A549 (cell line): ENCODE results near the gene KLHL3. TPM values are rescaled to one million over a fixed set of nuclear protein-coding genes. Genes with fewer than 3 reads are reported as not detected.

Source experiments
- ATAC-seq, 2 experiments: fragments of 200-7000 bp in 1 of 2; fragments of >200 bp in 1 of 2; cut with Nextera tagmentation in 1 of 2; cut with Tn5 transposase in 1 of 2; 3 replicates each; pipeline versions ENCODE4 v1.8.0 to v1.9.1; 2018 to 2020; ENCODE audit warnings: mild to moderate bottlenecking in 1 of 2, moderate library complexity in 1 of 2
- CTCF ChIA-PET: fragments of 300-600 bp; sonication (Branson Sonifier 250); formaldehyde crosslinking; extraction: SDS; loops from one replicate; lab custom pipeline; 2021; ENCODE audit warnings: antibody characterized with exemption, inconsistent platforms; lab: Yijun Ruan, JAX
- POLR2A ChIA-PET: fragments of 350-600 bp; formaldehyde crosslinking; extraction: SDS; loops from one replicate; lab custom pipeline; 2021; ENCODE audit warnings: antibody characterized with exemption, inconsistent platforms; lab: Yijun Ruan, JAX
- DNase-seq, 2 experiments: peaks; one replicate each; pipeline versions ENCODE4 v3.0.0 to v3.0.0-alpha.2; 2011 to 2016; ENCODE audit warnings: low read depth in 1 of 2, low spot score in 1 of 2
- FAIRE-seq: peaks from 2 replicates; lab custom pipeline; 2011; peaks lifted over from hg19 to GRCh38; lab: Jason Lieb, UNC
- H3K27ac ChIP-seq, 2 experiments: fragments of >200 bp; sonication (Bioruptor Twin); formaldehyde crosslinking; 3 replicates each; pipeline ENCODE4 v1.5.1; 2016 to 2017
- H3K4me1 ChIP-seq: fragments of >200 bp; sonication (Bioruptor Twin); formaldehyde crosslinking; 3 replicates; pipeline ENCODE4 v1.6.1; 2016
- H3K4me2 ChIP-seq: fragments of >200 bp; sonication (Bioruptor Twin); formaldehyde crosslinking; 3 replicates; pipeline ENCODE4 v1.6.1; 2016
- H3K4me3 ChIP-seq: fragments of >200 bp; sonication (Bioruptor Twin); formaldehyde crosslinking; 3 replicates; pipeline ENCODE4 v1.5.1; 2016
- H3K9me3 ChIP-seq: fragments of >200 bp; sonication (Bioruptor Twin); formaldehyde crosslinking; 3 replicates; pipeline ENCODE4 v1.6.1; 2016
- BHLHE40 ChIP-seq: IDR thresholded peaks from 2 replicates; pipeline ENCODE4 v1.6.1; 2012; ENCODE audit warnings: low read depth, low read length, inconsistent platforms
- CEBPB ChIP-seq, 2 experiments: fragments of >200 bp in 1 of 2; sonication (Bioruptor Twin) in 1 of 2; formaldehyde crosslinking in 1 of 2; IDR thresholded peaks; 2 replicates each; pipeline ENCODE4 v1.6.1; 2012 to 2016
- CHD2 ChIP-seq: fragments of 150-350 bp; IDR thresholded peaks from 2 replicates; pipeline ENCODE4 v1.6.1; 2014; ENCODE audit warnings: low read length; ENCODE audit not compliant: partially characterized antibody
- E2F6 ChIP-seq: IDR thresholded peaks from 2 replicates; pipeline ENCODE4 v1.6.1; 2012; ENCODE audit warnings: low read depth, borderline replicate concordance
- EHF ChIP-seq: fragments of 250-450 bp; sonication (Bioruptor Pico); IDR thresholded peaks from 2 replicates; pipeline ENCODE4 v1.5.0; 2020; ENCODE audit warnings: mild to moderate bottlenecking
- EHMT2 ChIP-seq: fragments of 200-600 bp; sonication (generic); IDR thresholded peaks from 2 replicates; pipeline ENCODE4 v1.6.1; 2016; ENCODE audit warnings: antibody characterized with exemption, low read depth, mild to moderate bottlenecking, moderate library complexity
- EP300 ChIP-seq, 2 experiments: fragments of >200 bp; sonication (Bioruptor Twin); formaldehyde crosslinking; IDR thresholded peaks; 2 replicates in 1 of 2; 3 replicates in 1 of 2; pipeline ENCODE4 v1.6.1; 2016 to 2017
- FOSB ChIP-seq: fragments of 250-450 bp; sonication (Bioruptor Pico); IDR thresholded peaks from 2 replicates; pipeline ENCODE4 v1.5.0; 2020; ENCODE audit warnings: mild to moderate bottlenecking, moderate library complexity
- FOXS1 ChIP-seq: fragments of 250-450 bp; sonication (Bioruptor Pico); IDR thresholded peaks from 2 replicates; pipeline ENCODE4 v1.5.0; 2020; ENCODE audit warnings: mild to moderate bottlenecking, moderate library complexity
- HES2 ChIP-seq: fragments of >200 bp; sonication (Bioruptor Twin); formaldehyde crosslinking; IDR thresholded peaks from 2 replicates; pipeline ENCODE4 v1.6.1; 2016
- HOXA7 ChIP-seq: fragments of 250-450 bp; sonication (Bioruptor Pico); IDR thresholded peaks from 2 replicates; pipeline ENCODE4 v1.5.0; 2020; ENCODE audit warnings: mild to moderate bottlenecking, moderate library complexity
- JUN ChIP-seq, 2 experiments: fragments of >200 bp; sonication (Bioruptor Twin); formaldehyde crosslinking; IDR thresholded peaks; 2 replicates in 1 of 2; 3 replicates in 1 of 2; pipeline ENCODE4 v1.6.1; 2016 to 2017
- JUNB ChIP-seq: fragments of >200 bp; sonication (Bioruptor Twin); formaldehyde crosslinking; IDR thresholded peaks from 2 replicates; pipeline ENCODE4 v1.6.1; 2016
- KDM1A ChIP-seq: fragments of 200-600 bp; sonication (generic); IDR thresholded peaks from 2 replicates; pipeline ENCODE4 v1.6.1; 2016; ENCODE audit warnings: low read depth, mild to moderate bottlenecking
- MAX ChIP-seq: IDR thresholded peaks from 2 replicates; pipeline ENCODE4 v1.6.1; 2012
- MYC ChIP-seq: IDR thresholded peaks from 2 replicates; pipeline ENCODE4 v1.6.1; 2012; ENCODE audit warnings: mild to moderate bottlenecking, inconsistent platforms, low read length, improper control_type of control experiment, borderline replicate concordance
- NFE2L2 ChIP-seq: fragments of 150-350 bp; conservative IDR thresholded peaks from 2 replicates; pipeline ENCODE4 v1.6.1; 2014; ENCODE audit warnings: low read length
- PBX3 ChIP-seq: IDR thresholded peaks from 2 replicates; pipeline ENCODE4 v1.6.1; 2012
- POLR2AphosphoS2 ChIP-seq: conservative IDR thresholded peaks from 2 replicates; pipeline ENCODE4 v1.6.1; 2012; ENCODE audit warnings: low read length, improper control_type of control experiment, inconsistent platforms
- RAD21 ChIP-seq, 2 experiments: fragments of >200 bp in 1 of 2; sonication (Bioruptor Twin) in 1 of 2; formaldehyde crosslinking in 1 of 2; IDR thresholded peaks in 1 of 2; conservative IDR thresholded peaks in 1 of 2; 2 replicates in 1 of 2; 3 replicates in 1 of 2; pipeline ENCODE4 v1.6.1; 2012 to 2018; ENCODE audit warnings: inconsistent platforms in 1 of 2
- REST ChIP-seq: fragments of 200-600 bp; sonication (generic); IDR thresholded peaks from 2 replicates; pipeline ENCODE4 v1.6.1; 2016; ENCODE audit warnings: antibody characterized with exemption, mild to moderate bottlenecking, moderate library complexity
- RNF2 ChIP-seq: fragments of 200-600 bp; sonication (generic); IDR thresholded peaks from 2 replicates; pipeline ENCODE4 v1.6.1; 2016; ENCODE audit warnings: low read depth, mild to moderate bottlenecking, antibody characterized with exemption, moderate library complexity, borderline replicate concordance
- TP53 ChIP-seq: fragments of 250-450 bp; sonication (Bioruptor Pico); IDR thresholded peaks from 2 replicates; pipeline ENCODE4 v1.5.0; 2021; ENCODE audit warnings: mild to moderate bottlenecking, moderate library complexity
- USF2 ChIP-seq: fragments of 450-650 bp; IDR thresholded peaks from 2 replicates; pipeline ENCODE4 v1.6.1; 2014; ENCODE audit warnings: antibody characterized with exemption
- ZC3H11A ChIP-seq: fragments of 450-650 bp; IDR thresholded peaks from 2 replicates; pipeline ENCODE4 v1.6.1; 2014; ENCODE audit warnings: antibody characterized with exemption, mild to moderate bottlenecking
- ZNF302 ChIP-seq: fragments of 250-450 bp; sonication (Bioruptor Pico); IDR thresholded peaks from 2 replicates; pipeline ENCODE4 v1.9.0; 2021; ENCODE audit warnings: inconsistent platforms, mild to moderate bottlenecking, moderate library complexity
- ZSCAN20 ChIP-seq: fragments of 250-450 bp; sonication (Bioruptor Pico); IDR thresholded peaks from 2 replicates; pipeline ENCODE4 v1.8.0; 2022; ENCODE audit warnings: mild to moderate bottlenecking, moderate library complexity
- WGBS: methylation state at CpG from one replicate; pipeline ENCODE4 v1.1.6; 2017; ENCODE audit errors: missing lambda C conversion rate; 5-methylcytosine and 5-hydroxymethylcytosine counted together
- polyA plus RNA-seq, 4 experiments: library from polyadenylated mRNA; depleted of rRNA in 3 of 4; stranded (reverse); fragments of >200 nt; fragmentation: RNase III in 1 of 4; extraction: RNeasy Plus Mini Kit Qiagen cat#74134 plus additional on column Dnase treatment in 1 of 4; gene quantifications; 2 replicates in 3 of 4; 3 replicates in 1 of 4; pipeline ENCODE4 v1.2.3, GENCODE V29; 2011 to 2017

Gene KLHL3
- polyA plus RNA-seq, 2 of the 4 experiments (the other 2 are of a cell fraction): 0.35 to 1.1 TPM

- Histone ChIP-seq H3K4me1 (no peaks in the 10 kb centered on the region), H3K9me3 (no peaks in the 10 kb centered on the region), H3K27ac (no peak overlapping the region), H3K4me2 (no peak overlapping the region), H3K4me3 (no peak overlapping the region)
- WGBS: 34% methylated on average over 6 of the region's 6 CpGs
- ATAC-seq (no peak), FAIRE-seq (no peak), DNase-seq (no peak)
- CTCF ChIA-PET: no interaction called here
- no peak for TF ChIP-seq EP300 (IDR thresholded peaks at IDR 0.05)
- no peak for TF ChIP-seq JUNB
- no peak for TF ChIP-seq ZNF302 (CRISPR knock-in tag)
- TF ChIP-seq NFE2L2: no peak
- TF ChIP-seq POLR2AphosphoS2: no peak
- no peak for TF ChIP-seq E2F6
- TF ChIP-seq CHD2: no peak
- TF ChIP-seq HES2: no peak
- no peak for TF ChIP-seq FOXS1
- no peak for TF ChIP-seq PBX3
- TF ChIP-seq KDM1A: no peak
- TF ChIP-seq RNF2: no peak
- TF ChIP-seq HOXA7 (CRISPR knock-in tag): no peak
- no peak for TF ChIP-seq FOSB (CRISPR knock-in tag)
- TF ChIP-seq BHLHE40: no peak
- POLR2A ChIA-PET: no interaction called here
Observed at GRCh38 chr5:137600721-137601360, 135.0 kb downstream of the KLHL3 start.

GRCh38 chr5:137599457-137599856 is 136.4 kb downstream of the KLHL3 start:
- CTCF ChIA-PET: no interaction called here
- Histone ChIP-seq H3K27ac (no peak overlapping the region), H3K4me1 (no peaks in the 10 kb centered on the region), H3K4me3 (no peak overlapping the region), H3K9me3 (no peaks in the 10 kb centered on the region), H3K4me2 (no peak overlapping the region)
- TF ChIP-seq NFE2L2: no peak
- TF ChIP-seq ZSCAN20 (CRISPR knock-in tag): no peak
- TF ChIP-seq USF2: no peak
- no peak for TF ChIP-seq ZC3H11A
- no peak for TF ChIP-seq JUNB
- no peak for TF ChIP-seq TP53 (CRISPR knock-in tag)
- TF ChIP-seq EHF (CRISPR knock-in tag): no peak
- no peak for TF ChIP-seq FOXS1
- no peak for TF ChIP-seq MAX
- no peak for TF ChIP-seq EHMT2
- DNase-seq (no peak), FAIRE-seq (no peak), ATAC-seq (no peak)
- 36% methylated on average over 6 of the region's 6 CpGs for WGBS
- POLR2A ChIA-PET: no interaction called here

GRCh38 chr5:137598399-137598798 is 137.5 kb downstream of the KLHL3 start:
- POLR2A ChIA-PET: no interaction called here
- CTCF ChIA-PET: no interaction called here
- FAIRE-seq (no peak), ATAC-seq (no peak), DNase-seq (no peak)
- H3K4me2 ChIP-seq: no peak overlapping the region
- H3K27ac ChIP-seq: no peak overlapping the region
- H3K4me1 ChIP-seq: no peaks in the 10 kb centered on the region
- no peak for TF ChIP-seq RAD21 (conservative IDR thresholded peaks at IDR 0.05 in 1 of 2, IDR thresholded peaks at IDR 0.05 in 1 of 2)
- no peak for TF ChIP-seq REST
- no peak for TF ChIP-seq MYC
- TF ChIP-seq JUN (IDR thresholded peaks at IDR 0.05): no peak
- no peak for TF ChIP-seq CEBPB (IDR thresholded peaks at IDR 0.05)
- 11% methylated on average over 6 of the region's 6 CpGs for WGBS
- H3K9me3 ChIP-seq: no peaks in the 10 kb centered on the region
- H3K4me3 ChIP-seq: no peak overlapping the region
